Suppressor macrophage treated with lipopolysaccharide for 4 hours (primary cell): Measurements from ENCODE around the gene MDFIC.
A peak's percentile ranks its signal among the peaks of the same experiment; 100 is the strongest.

Source experiments
- DNase-seq: peaks from one replicate; pipeline ENCODE4 v3.0.0-alpha.2; 2020

MDFIC gene

GRCh38 chr7:115005251-115005650 is 83.4 kb downstream of the MDFIC start:
- no peak for DNase-seq

- no peak for DNase-seq
Measured at GRCh38 chr7:115005953-115006352, 84.1 kb downstream of the MDFIC start.

GRCh38 chr7:115007751-115008150 is 85.9 kb downstream of the MDFIC start:
- no peak for DNase-seq

- DNase-seq, result no peak
Measured at GRCh38 chr7:115008465-115009114, 86.7 kb downstream of the MDFIC start.

- no peak for DNase-seq
Measured at GRCh38 chr7:115009139-115009538, 87.2 kb downstream of the MDFIC start.

GRCh38 chr7:115009736-115010440 is 88.0 kb downstream of the MDFIC start:
- no peak for DNase-seq

GRCh38 chr7:115010441-115010820 is 88.5 kb downstream of the MDFIC start:
- no peak for DNase-seq

GRCh38 chr7:115013886-115014285 is 92.0 kb downstream of the MDFIC start:
- peak; percentile 39 for DNase-seq

- no peak for DNase-seq
Measured at GRCh38 chr7:115014794-115015193, 92.9 kb downstream of the MDFIC start.

GRCh38 chr7:115015619-115016018 is 93.7 kb downstream of the MDFIC start:
- no peak for DNase-seq

- DNase-seq, result peak; percentile 59
Measured at GRCh38 chr7:115019882-115020605, 98.2 kb downstream of the MDFIC start.

GRCh38 chr7:115023219-115023618 is 101.3 kb downstream of the MDFIC start:
- DNase-seq, result peak; percentile 36

- no peak for DNase-seq
Measured at GRCh38 chr7:115024276-115024675, 102.4 kb downstream of the MDFIC start.

GRCh38 chr7:115032715-115033703 is 111.1 kb downstream of the MDFIC start:
- DNase-seq, result no peak

GRCh38 chr7:115033917-115034459 is 112.1 kb downstream of the MDFIC start:
- no peak for DNase-seq

- no peak for DNase-seq
Measured at GRCh38 chr7:115034515-115034914, 112.6 kb downstream of the MDFIC start.

- DNase-seq, result no peak
Measured at GRCh38 chr7:115037128-115037802, 115.4 kb downstream of the MDFIC start.

- no peak for DNase-seq
Measured at GRCh38 chr7:115038158-115038557, 116.3 kb downstream of the MDFIC start.

- DNase-seq, result no peak
Measured at GRCh38 chr7:115040057-115040456, 118.2 kb downstream of the MDFIC start.

- no peak for DNase-seq
Measured at GRCh38 chr7:115040495-115040894, 118.6 kb downstream of the MDFIC start.

- DNase-seq, result no peak
Measured at GRCh38 chr7:115042596-115042995, 120.7 kb downstream of the MDFIC start.

- DNase-seq, result no peak
Measured at GRCh38 chr7:115043605-115044004, 121.7 kb downstream of the MDFIC start.
